IMR-90 (cell line): ENCODE data around the gene UNC5A. TPM values are rescaled to one million over a fixed set of nuclear protein-coding genes. Genes with fewer than 3 reads are reported as not detected.

Source experiments
- ATAC-seq: fragments of 200-7000 bp; cut with Tn5 transposase; 2 replicates; pipeline ENCODE4 v1.9.1; 2020; ENCODE audit warnings: low read depth, mild to moderate bottlenecking, moderate library complexity
- BruUV-seq: library from RNA; stranded (reverse); fragments of 400-500 nt; replicated peaks from 2 replicates; lab custom pipeline; 2021; lab: Mats Ljungman, UMichigan
- CTCF ChIA-PET: fragments of 300-600 bp; formaldehyde crosslinking; extraction: SDS; loops from one replicate; lab custom pipeline; 2021; ENCODE audit warnings: antibody characterized with exemption; lab: Yijun Ruan, JAX
- POLR2A ChIA-PET: fragments of 300-600 bp; sonication (Branson Sonifier 250); formaldehyde crosslinking; loops from one replicate; lab custom pipeline; 2022; ENCODE audit warnings: antibody characterized with exemption; ENCODE audit not compliant: unreplicated experiment; lab: Charles Lee
- DNase-seq: peaks from one replicate; pipeline ENCODE4 v3.0.0; 2013
- H2AFZ ChIP-seq: replicated peaks from 2 replicates; pipeline ENCODE3; 2013; ENCODE audit warnings: low read length, mild to moderate bottlenecking; ENCODE audit not compliant: poor library complexity
- H2AK5ac ChIP-seq: 2 replicates; pipeline ENCODE4 v1.6.1; 2013; ENCODE audit warnings: low read depth, low read length, inconsistent platforms
- H2AK9ac ChIP-seq: replicated peaks from 2 replicates; pipeline ENCODE3; 2013; ENCODE audit warnings: mild to moderate bottlenecking, low read depth, low read length, moderate library complexity; ENCODE audit not compliant: poor library complexity
- H2BK120ac ChIP-seq: 2 replicates; pipeline ENCODE4 v1.6.1; 2013; ENCODE audit warnings: low read depth, low read length, inconsistent platforms
- H2BK15ac ChIP-seq: 3 replicates; pipeline ENCODE4 v1.6.1; 2013; ENCODE audit warnings: low read depth, low read length, inconsistent platforms
- H2BK20ac ChIP-seq: 2 replicates; pipeline ENCODE4 v1.6.1; 2013; ENCODE audit warnings: low read depth, mild to moderate bottlenecking, inconsistent platforms, low read length, moderate library complexity
- H2BK5ac ChIP-seq: 2 replicates; pipeline ENCODE4 v1.6.1; 2013; ENCODE audit warnings: mild to moderate bottlenecking, low read depth, low read length, inconsistent platforms; ENCODE audit not compliant: poor library complexity, severe bottlenecking
- H3K14ac ChIP-seq: replicated peaks from 2 replicates; pipeline ENCODE4 v1.6.1; 2013; ENCODE audit warnings: low read depth, low read length, inconsistent platforms
- H3K18ac ChIP-seq: 2 replicates; pipeline ENCODE4 v1.6.1; 2013; ENCODE audit warnings: low read depth, low read length, control low read depth
- H3K23ac ChIP-seq: 2 replicates; pipeline ENCODE4 v1.6.1; 2013; ENCODE audit warnings: low read depth, low read length, inconsistent platforms
- H3K27ac ChIP-seq: 2 replicates; pipeline ENCODE4 v1.5.1; 2013; ENCODE audit warnings: mild to moderate bottlenecking, control low read depth, low read length; ENCODE audit not compliant: insufficient read depth
- H3K27me3 ChIP-seq: 2 replicates; pipeline ENCODE4 v1.6.1; 2013; ENCODE audit warnings: low read length; ENCODE audit not compliant: control insufficient read depth, insufficient read depth
- H3K36me3 ChIP-seq: 2 replicates; pipeline ENCODE4 v1.6.1; 2013; ENCODE audit warnings: low read length, mixed read lengths; ENCODE audit not compliant: control insufficient read depth, insufficient read depth
- H3K4ac ChIP-seq: 2 replicates; pipeline ENCODE4 v1.6.1; 2013; ENCODE audit warnings: low read depth, low read length, inconsistent platforms
- H3K4me1 ChIP-seq: 2 replicates; pipeline ENCODE4 v1.6.1; 2013; ENCODE audit warnings: low read length, mixed read lengths; ENCODE audit not compliant: control insufficient read depth, insufficient read depth
- H3K4me2 ChIP-seq: 2 replicates; pipeline ENCODE4 v1.6.1; 2013; ENCODE audit warnings: low read depth, mild to moderate bottlenecking, control low read depth, low read length, moderate library complexity
- H3K4me3 ChIP-seq: 2 replicates; pipeline ENCODE4 v1.5.1; 2013; ENCODE audit warnings: low read depth, mild to moderate bottlenecking, control low read depth, low read length, moderate library complexity; ENCODE audit not compliant: insufficient read depth
- H3K56ac ChIP-seq: 2 replicates; pipeline ENCODE4 v1.6.1; 2013; ENCODE audit warnings: low read length, inconsistent platforms; ENCODE audit not compliant: insufficient read depth; ENCODE audit errors: extremely low read depth
- H3K79me1 ChIP-seq, 2 experiments: 2 replicates each; pipeline ENCODE4 v1.6.1; 2013; ENCODE audit warnings: low read length in 2 of 2, inconsistent platforms in 1 of 2, low read depth in 1 of 2
- H3K9ac ChIP-seq: 2 replicates; pipeline ENCODE4 v1.6.1; 2013; ENCODE audit warnings: low read depth, low read length, control low read depth
- H3K9me1 ChIP-seq: 2 replicates; pipeline ENCODE4 v1.6.1; 2013; ENCODE audit warnings: low read length, inconsistent platforms; ENCODE audit not compliant: insufficient read depth
- H3K9me3 ChIP-seq: 2 replicates; pipeline ENCODE4 v1.6.1; 2013; ENCODE audit warnings: low read length; ENCODE audit not compliant: control insufficient read depth, insufficient read depth
- H4K20me1 ChIP-seq: 2 replicates; pipeline ENCODE4 v1.6.1; 2013; ENCODE audit warnings: low read length, inconsistent platforms; ENCODE audit not compliant: insufficient read depth
- H4K5ac ChIP-seq: 2 replicates; pipeline ENCODE4 v1.6.1; 2013; ENCODE audit warnings: mild to moderate bottlenecking, low read depth, low read length, control low read depth
- H4K8ac ChIP-seq, 2 experiments: 2 replicates each; pipeline ENCODE4 v1.6.1; 2013; ENCODE audit warnings: low read depth in 2 of 2, low read length in 2 of 2, control low read depth in 1 of 2, inconsistent platforms in 1 of 2
- H4K91ac ChIP-seq: 2 replicates; pipeline ENCODE4 v1.6.1; 2013; ENCODE audit warnings: low read depth, low read length, inconsistent platforms; ENCODE audit not compliant: insufficient read depth
- BHLHE40 ChIP-seq: fragments of 150-350 bp; IDR thresholded peaks from 2 replicates; pipeline ENCODE4 v1.6.1; 2016; ENCODE audit warnings: mild to moderate bottlenecking, low read depth, low read length
- CEBPB ChIP-seq: IDR thresholded peaks from 2 replicates; pipeline ENCODE4 v1.6.1; 2012; ENCODE audit warnings: low read depth, low read length, improper control_type of control experiment
- CHD1 ChIP-seq: IDR thresholded peaks from 2 replicates; pipeline ENCODE4 v1.6.1; 2012; ENCODE audit warnings: low read depth, low read length, improper control_type of control experiment
- FOS ChIP-seq: fragments of 150-350 bp; IDR thresholded peaks from 2 replicates; pipeline ENCODE4 v1.6.1; 2016; ENCODE audit warnings: low read depth, low read length
- MAFK ChIP-seq: IDR thresholded peaks from 2 replicates; pipeline ENCODE4 v1.6.1; 2012; ENCODE audit warnings: low read depth, low read length, improper control_type of control experiment
- MAZ ChIP-seq: IDR thresholded peaks from 2 replicates; pipeline ENCODE4 v1.6.1; 2012; ENCODE audit warnings: low read depth, mild to moderate bottlenecking, low read length, improper control_type of control experiment, moderate library complexity, borderline replicate concordance
- MXI1 ChIP-seq: IDR thresholded peaks from 2 replicates; pipeline ENCODE4 v1.6.1; 2012; ENCODE audit warnings: low read depth, mild to moderate bottlenecking, low read length, moderate library complexity, borderline replicate concordance
- NFE2L2 ChIP-seq: fragments of 150-350 bp; IDR thresholded peaks from 2 replicates; pipeline ENCODE4 v1.6.1; 2016; ENCODE audit warnings: low read depth, mild to moderate bottlenecking, low read length
- POLR2A ChIP-seq: IDR thresholded peaks from 2 replicates; pipeline ENCODE4 v1.6.1; 2012; ENCODE audit warnings: mild to moderate bottlenecking, low read depth, low read length
- RAD21 ChIP-seq: IDR thresholded peaks from 2 replicates; pipeline ENCODE4 v1.6.1; 2012; ENCODE audit warnings: low read length, improper control_type of control experiment
- RCOR1 ChIP-seq: IDR thresholded peaks from 2 replicates; pipeline ENCODE4 v1.6.1; 2012; ENCODE audit warnings: mild to moderate bottlenecking, low read length, improper control_type of control experiment; ENCODE audit not compliant: insufficient replicate concordance
- RFX5 ChIP-seq: IDR thresholded peaks from 2 replicates; pipeline ENCODE4 v1.8.0; 2012; ENCODE audit warnings: low read depth, mild to moderate bottlenecking, low read length, moderate library complexity
- SMC3 ChIP-seq: fragments of 150-350 bp; IDR thresholded peaks from 2 replicates; pipeline ENCODE4 v1.6.1; 2016; ENCODE audit warnings: low read depth, mild to moderate bottlenecking, antibody characterized with exemption, low read length, moderate library complexity
- WGBS, 2 experiments: methylation state at CpG; one replicate each; pipeline versions ENCODE4 v1.1.5 to v1.1.7; 2013; ENCODE audit warnings: missing lambda C conversion rate in 2 of 2; ENCODE audit not compliant: insufficient read length in 1 of 2; ENCODE audit errors: extremely low coverage in 2 of 2; 5-methylcytosine and 5-hydroxymethylcytosine counted together
- dilution Hi-C: fragments of 300-500 bp; cut with HindIII; formaldehyde crosslinking; loops from one replicate; pipeline ENCODE4 v1.14.3; 2018; ENCODE audit warnings: low sequenced_read_pairs; ENCODE audit not compliant: unreplicated experiment
- in situ Hi-C: fragments of 300-500 bp; cut with MboI; formaldehyde crosslinking; loops from 3 replicates; pipeline ENCODE4 v1.14.3; 2019; ENCODE audit warnings: low sequenced_read_pairs, inconsistent platforms, mixed read lengths
- intact Hi-C: fragments of 100-400 bp; cut with micrococcal nuclease; formaldehyde crosslinking; loops from 2 replicates; pipeline ENCODE4 v1.10.0; 2022
- polyA plus RNA-seq, 3 experiments: library from polyadenylated mRNA; depleted of rRNA; stranded (reverse); fragments of >200 nt; gene quantifications; 2 replicates each; pipeline ENCODE4 v1.2.3, GENCODE V29; 2012; ENCODE audit warnings: low replicate concordance in 1 of 3
- total RNA-seq: library from RNA; depleted of rRNA; stranded (reverse); fragments of >200 nt; gene quantifications from 2 replicates; pipeline ENCODE4 v1.2.3, GENCODE V29; 2012
- TF ChIP-seq, protein P1 (sequence below): fragments of 150-350 bp; IDR thresholded peaks from 2 replicates; pipeline ENCODE4 v1.6.1; 2016; ENCODE audit warnings: low read depth, mild to moderate bottlenecking, low read length, moderate library complexity, borderline replicate concordance
- TF ChIP-seq, protein P2 (sequence below): conservative IDR thresholded peaks from 2 replicates; pipeline ENCODE4 v1.5.1; 2012; ENCODE audit warnings: mild to moderate bottlenecking, low read depth, low read length, improper control_type of control experiment
- TF ChIP-seq, protein P3 (sequence below): fragments of 150-350 bp; IDR thresholded peaks from 2 replicates; pipeline ENCODE4 v1.6.1; 2017; ENCODE audit warnings: mild to moderate bottlenecking, antibody characterized with exemption, low read length, low read depth

The UNC5A gene
- total and polyA plus RNA-seq, 2 of the 4 experiments (the other 2 are of a cell fraction): not detected

DNA sequence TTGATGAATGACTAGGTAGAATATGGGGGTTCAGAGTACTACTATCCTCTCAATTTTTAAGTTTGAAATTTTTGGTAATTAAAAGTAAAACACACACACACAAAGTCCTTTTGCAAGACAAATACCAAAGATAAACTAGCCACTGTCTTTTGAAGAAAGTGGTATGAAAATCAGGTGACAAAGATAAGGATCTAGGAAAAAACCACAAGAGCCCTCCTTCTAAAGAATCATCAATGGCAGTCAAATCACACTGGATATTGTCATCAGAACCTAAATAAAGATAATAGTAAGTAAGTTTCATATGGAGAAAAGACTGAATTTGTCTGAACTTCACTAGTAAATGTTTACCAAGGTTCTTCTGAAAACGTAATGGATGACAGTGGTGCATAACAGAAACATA, 119.3 kb downstream of the UNC5A start:
- Histone ChIP-seq H3K9ac (no peak overlapping the region), H3K14ac (no peak overlapping the region), H2BK120ac (no peak overlapping the region), H4K5ac (no peak overlapping the region), H3K27me3 (no peaks in the 10 kb centered on the region), H3K4ac (no peak overlapping the region), H2BK5ac (no peak overlapping the region), H3K9me1 (no peaks in the 10 kb centered on the region), H3K79me1 (peaks cover 5 to 7% of the 10 kb centered on the region in 2 experiments; a peak in 2 of 4 replicates), H3K27ac (no peak overlapping the region), H3K9me3 (no peaks in the 10 kb centered on the region), H2AK5ac (no peak overlapping the region), H2AFZ (no peak overlapping the region), H3K4me3 (no peak overlapping the region), H3K4me2 (no peak overlapping the region), H3K4me1 (no peaks in the 10 kb centered on the region), H3K56ac (no peak overlapping the region), H2AK9ac (no peak overlapping the region), H3K36me3 (peaks cover 14% of the 10 kb centered on the region), H4K91ac (no peak overlapping the region), H4K20me1 (no peaks in the 10 kb centered on the region), H4K8ac (no peak overlapping the region), H3K23ac (no peak overlapping the region), H3K18ac (no peak overlapping the region), H2BK15ac (no peak overlapping the region), H2BK20ac (no peak overlapping the region)
- BruUV-seq: no TSS peak
- WGBS, 2 experiments: no CpG with 5 or more reads among the region's 1 CpG
- POLR2A ChIA-PET: no interaction called here
- TF ChIP-seq POLR2A: no peak
- TF ChIP-seq, protein P1, sequence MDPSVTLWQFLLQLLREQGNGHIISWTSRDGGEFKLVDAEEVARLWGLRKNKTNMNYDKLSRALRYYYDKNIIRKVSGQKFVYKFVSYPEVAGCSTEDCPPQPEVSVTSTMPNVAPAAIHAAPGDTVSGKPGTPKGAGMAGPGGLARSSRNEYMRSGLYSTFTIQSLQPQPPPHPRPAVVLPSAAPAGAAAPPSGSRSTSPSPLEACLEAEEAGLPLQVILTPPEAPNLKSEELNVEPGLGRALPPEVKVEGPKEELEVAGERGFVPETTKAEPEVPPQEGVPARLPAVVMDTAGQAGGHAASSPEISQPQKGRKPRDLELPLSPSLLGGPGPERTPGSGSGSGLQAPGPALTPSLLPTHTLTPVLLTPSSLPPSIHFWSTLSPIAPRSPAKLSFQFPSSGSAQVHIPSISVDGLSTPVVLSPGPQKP: no peak
- TF ChIP-seq RAD21: no peak
- TF ChIP-seq, protein P2, sequence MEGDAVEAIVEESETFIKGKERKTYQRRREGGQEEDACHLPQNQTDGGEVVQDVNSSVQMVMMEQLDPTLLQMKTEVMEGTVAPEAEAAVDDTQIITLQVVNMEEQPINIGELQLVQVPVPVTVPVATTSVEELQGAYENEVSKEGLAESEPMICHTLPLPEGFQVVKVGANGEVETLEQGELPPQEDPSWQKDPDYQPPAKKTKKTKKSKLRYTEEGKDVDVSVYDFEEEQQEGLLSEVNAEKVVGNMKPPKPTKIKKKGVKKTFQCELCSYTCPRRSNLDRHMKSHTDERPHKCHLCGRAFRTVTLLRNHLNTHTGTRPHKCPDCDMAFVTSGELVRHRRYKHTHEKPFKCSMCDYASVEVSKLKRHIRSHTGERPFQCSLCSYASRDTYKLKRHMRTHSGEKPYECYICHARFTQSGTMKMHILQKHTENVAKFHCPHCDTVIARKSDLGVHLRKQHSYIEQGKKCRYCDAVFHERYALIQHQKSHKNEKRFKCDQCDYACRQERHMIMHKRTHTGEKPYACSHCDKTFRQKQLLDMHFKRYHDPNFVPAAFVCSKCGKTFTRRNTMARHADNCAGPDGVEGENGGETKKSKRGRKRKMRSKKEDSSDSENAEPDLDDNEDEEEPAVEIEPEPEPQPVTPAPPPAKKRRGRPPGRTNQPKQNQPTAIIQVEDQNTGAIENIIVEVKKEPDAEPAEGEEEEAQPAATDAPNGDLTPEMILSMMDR: no peak
- TF ChIP-seq FOS: no peak
- TF ChIP-seq MAZ: no peak
- no peak for TF ChIP-seq CHD1
- TF ChIP-seq SMC3: no peak
- TF ChIP-seq RCOR1: no peak
- TF ChIP-seq, protein P3, sequence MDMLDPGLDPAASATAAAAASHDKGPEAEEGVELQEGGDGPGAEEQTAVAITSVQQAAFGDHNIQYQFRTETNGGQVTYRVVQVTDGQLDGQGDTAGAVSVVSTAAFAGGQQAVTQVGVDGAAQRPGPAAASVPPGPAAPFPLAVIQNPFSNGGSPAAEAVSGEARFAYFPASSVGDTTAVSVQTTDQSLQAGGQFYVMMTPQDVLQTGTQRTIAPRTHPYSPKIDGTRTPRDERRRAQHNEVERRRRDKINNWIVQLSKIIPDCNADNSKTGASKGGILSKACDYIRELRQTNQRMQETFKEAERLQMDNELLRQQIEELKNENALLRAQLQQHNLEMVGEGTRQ: no peak
- TF ChIP-seq NFE2L2: no peak
- TF ChIP-seq MAFK: no peak
- TF ChIP-seq CEBPB: no peak
- no peak for TF ChIP-seq RFX5
- TF ChIP-seq MXI1: no peak
- TF ChIP-seq BHLHE40: no peak
- dilution Hi-C loops: no loop called here
- intact Hi-C loops: no loop called here
- DNase-seq (no peak), ATAC-seq (no peak)
- in situ Hi-C loops: no loop called here
- CTCF ChIA-PET: no interaction called here
